ENCODE data around the gene C1S. TPM values are rescaled to one million over a fixed set of nuclear protein-coding genes. Genes with fewer than 3 reads are reported as not detected.
A peak's percentile ranks its signal among the peaks of the same experiment; 100 is the strongest.

The C1S gene
- total and polyA plus RNA-seq, 2 of the 4 experiments (the other 2 are of a cell fraction): 49.6 to 85.4 TPM

DNA sequence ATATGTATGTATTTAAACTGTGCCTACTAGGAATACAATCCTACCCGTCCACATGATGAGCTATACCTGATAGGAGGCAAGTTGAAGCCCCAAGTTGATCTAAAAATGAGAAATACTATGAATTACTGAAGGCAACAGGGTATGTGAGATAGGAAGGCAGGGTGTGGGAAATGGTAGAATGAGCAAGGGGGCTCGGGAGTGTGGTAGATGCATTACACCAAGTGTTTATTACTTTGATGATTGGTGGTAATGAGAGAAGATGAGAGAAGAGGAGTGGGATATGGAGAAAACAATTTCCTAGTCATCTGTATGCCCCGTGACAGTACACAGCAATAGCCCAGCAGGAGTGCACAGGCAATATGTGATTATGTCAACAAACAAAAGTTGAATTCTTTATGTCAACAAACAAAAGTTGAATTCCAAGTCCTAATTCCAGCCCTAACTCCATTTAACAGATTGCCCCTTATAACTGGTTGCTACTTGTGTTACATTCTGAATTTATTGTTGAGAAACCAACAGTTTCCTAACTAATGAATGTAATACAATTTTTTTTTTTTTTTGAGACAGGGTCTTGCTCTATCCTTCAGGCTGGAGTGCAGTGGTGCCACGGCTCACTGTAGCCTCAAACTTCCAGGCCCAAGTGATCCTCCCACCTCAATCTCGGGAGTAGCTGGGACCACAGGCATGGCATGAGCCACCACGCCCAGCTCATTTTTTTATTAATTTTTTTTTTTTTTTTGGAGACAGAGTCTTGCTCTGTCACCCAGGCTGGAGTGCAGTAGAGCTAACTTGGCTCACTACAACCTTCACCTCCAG is 44.8 kb upstream of the C1S start (continued):
- no peak for TF ChIP-seq CHD1 (IDR thresholded peaks at IDR 0.05; ENCODE audit: low read depth, low read length)

DNA sequence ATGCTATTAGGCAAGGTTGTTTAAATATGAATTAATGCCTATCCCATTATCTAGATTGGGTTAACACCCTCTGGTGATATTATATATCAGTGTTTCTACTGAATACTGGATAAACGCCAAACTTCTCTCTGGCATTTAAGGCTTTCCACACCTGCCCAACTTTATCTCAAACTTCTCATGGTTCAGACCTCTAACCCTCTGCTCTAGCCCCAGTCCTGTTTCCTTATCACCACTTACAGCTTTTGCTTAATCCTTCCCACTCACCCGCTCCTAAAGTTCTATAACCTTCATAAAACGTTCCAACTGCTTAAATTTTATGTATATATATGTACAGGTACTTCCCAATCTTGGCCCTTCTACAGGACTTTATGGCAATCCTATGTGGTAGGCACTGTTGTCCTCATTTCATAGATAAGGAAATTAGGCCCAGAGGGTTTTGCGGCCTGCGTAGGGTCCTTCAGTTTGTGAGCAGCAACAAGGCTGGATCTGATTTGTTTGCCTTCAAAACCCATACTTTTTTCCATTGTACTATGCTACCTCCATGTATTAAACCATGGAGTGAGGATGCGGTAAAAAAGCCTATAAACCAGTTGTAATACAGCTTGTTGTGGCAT is 43.5 kb upstream of the C1S start:
- H3K27ac ChIP-seq (ENCODE audit: insufficient read depth, low read length): no peak overlapping the region

More for the DNA sequence above, 43.5 kb upstream of the C1S start:
- H3K18ac ChIP-seq (ENCODE audit: low read depth, low read length): no peak overlapping the region
- no peak overlapping the region for H4K5ac ChIP-seq (ENCODE audit: low read depth, low read length)
- H4K20me1 ChIP-seq (ENCODE audit: insufficient read depth, low read length): no peaks in the 10 kb centered on the region
- H3K9me1 ChIP-seq (ENCODE audit: insufficient read depth, low read length): no peaks in the 10 kb centered on the region; the same call in 1 of the 2 replicates
- no peaks in the 10 kb centered on the region for H3K27me3 ChIP-seq (ENCODE audit: control insufficient read depth, insufficient read depth, low read length)
- H2BK20ac ChIP-seq (ENCODE audit: low read depth, low read length): no peak overlapping the region
- no TSS peak for BruUV-seq (replicated peaks)
- no peak overlapping the region for H2BK5ac ChIP-seq (ENCODE audit: low read depth, low read length, poor library complexity, severe bottlenecking)
- intact Hi-C loops (cut with micrococcal nuclease): no loop called here
- DNase-seq (no peak), ATAC-seq (ENCODE audit: low read depth) (no peak)
- ChIA-PET POLR2A (ENCODE audit: unreplicated experiment) (no interaction called here), CTCF (no interaction called here)
- no CpG with 5 or more reads among the region's 6 CpGs for WGBS, 2 experiments (ENCODE audit: extremely low coverage in 2 of 2, insufficient read length in 1 of 2)
- no peak overlapping the region for H3K4me3 ChIP-seq (ENCODE audit: insufficient read depth, low read depth, low read length)
- no peaks in the 10 kb centered on the region; the same call in 1 of the 2 replicates for H3K36me3 ChIP-seq (ENCODE audit: control insufficient read depth, insufficient read depth, low read length)
- peaks cover 5% of the 10 kb centered on the region; the same call in 1 of the 2 replicates for H3K4me1 ChIP-seq (ENCODE audit: control insufficient read depth, insufficient read depth, low read length)
- peak overlapping the region; percentile 93 for H3K4me2 ChIP-seq (ENCODE audit: low read depth, low read length)
- in situ Hi-C loops (cut with MboI; ENCODE audit: low sequenced_read_pairs): no loop called here
- H2BK15ac ChIP-seq (ENCODE audit: low read depth, low read length): no peak overlapping the region
- no peak overlapping the region for H2AK9ac ChIP-seq (replicated peaks; ENCODE audit: low read depth, low read length, poor library complexity)
- H3K4ac ChIP-seq (ENCODE audit: low read depth, low read length): no peak overlapping the region
- H4K91ac ChIP-seq (ENCODE audit: insufficient read depth, low read depth, low read length): no peak overlapping the region
- H3K14ac ChIP-seq (replicated peaks; ENCODE audit: low read depth, low read length): no peak overlapping the region
- dilution Hi-C loops (cut with HindIII; ENCODE audit: low sequenced_read_pairs, unreplicated experiment): no loop called here
- no peak overlapping the region for H4K8ac ChIP-seq (ENCODE audit: low read depth in 2 of 2, low read length in 2 of 2)
- H3K23ac ChIP-seq (ENCODE audit: low read depth, low read length): no peak overlapping the region
- TF ChIP-seq, protein P1, sequence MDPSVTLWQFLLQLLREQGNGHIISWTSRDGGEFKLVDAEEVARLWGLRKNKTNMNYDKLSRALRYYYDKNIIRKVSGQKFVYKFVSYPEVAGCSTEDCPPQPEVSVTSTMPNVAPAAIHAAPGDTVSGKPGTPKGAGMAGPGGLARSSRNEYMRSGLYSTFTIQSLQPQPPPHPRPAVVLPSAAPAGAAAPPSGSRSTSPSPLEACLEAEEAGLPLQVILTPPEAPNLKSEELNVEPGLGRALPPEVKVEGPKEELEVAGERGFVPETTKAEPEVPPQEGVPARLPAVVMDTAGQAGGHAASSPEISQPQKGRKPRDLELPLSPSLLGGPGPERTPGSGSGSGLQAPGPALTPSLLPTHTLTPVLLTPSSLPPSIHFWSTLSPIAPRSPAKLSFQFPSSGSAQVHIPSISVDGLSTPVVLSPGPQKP (IDR thresholded peaks at IDR 0.05; ENCODE audit: borderline replicate concordance, low read depth, low read length): no peak
- TF ChIP-seq BHLHE40 (IDR thresholded peaks at IDR 0.05; ENCODE audit: low read depth, low read length) (no peak), MAFK (IDR thresholded peaks at IDR 0.05; ENCODE audit: low read depth, low read length) (no peak), RAD21 (IDR thresholded peaks at IDR 0.05; ENCODE audit: low read length) (no peak), NFE2L2 (IDR thresholded peaks at IDR 0.05; ENCODE audit: low read depth, low read length) (no peak), CEBPB (IDR thresholded peaks at IDR 0.05; ENCODE audit: low read depth, low read length) (no peak), RCOR1 (IDR thresholded peaks at IDR 0.05; ENCODE audit: insufficient replicate concordance, low read length) (no peak)
- TF ChIP-seq, protein P2, sequence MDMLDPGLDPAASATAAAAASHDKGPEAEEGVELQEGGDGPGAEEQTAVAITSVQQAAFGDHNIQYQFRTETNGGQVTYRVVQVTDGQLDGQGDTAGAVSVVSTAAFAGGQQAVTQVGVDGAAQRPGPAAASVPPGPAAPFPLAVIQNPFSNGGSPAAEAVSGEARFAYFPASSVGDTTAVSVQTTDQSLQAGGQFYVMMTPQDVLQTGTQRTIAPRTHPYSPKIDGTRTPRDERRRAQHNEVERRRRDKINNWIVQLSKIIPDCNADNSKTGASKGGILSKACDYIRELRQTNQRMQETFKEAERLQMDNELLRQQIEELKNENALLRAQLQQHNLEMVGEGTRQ (IDR thresholded peaks at IDR 0.05; ENCODE audit: low read depth, low read length): no peak
- TF ChIP-seq, protein P3, sequence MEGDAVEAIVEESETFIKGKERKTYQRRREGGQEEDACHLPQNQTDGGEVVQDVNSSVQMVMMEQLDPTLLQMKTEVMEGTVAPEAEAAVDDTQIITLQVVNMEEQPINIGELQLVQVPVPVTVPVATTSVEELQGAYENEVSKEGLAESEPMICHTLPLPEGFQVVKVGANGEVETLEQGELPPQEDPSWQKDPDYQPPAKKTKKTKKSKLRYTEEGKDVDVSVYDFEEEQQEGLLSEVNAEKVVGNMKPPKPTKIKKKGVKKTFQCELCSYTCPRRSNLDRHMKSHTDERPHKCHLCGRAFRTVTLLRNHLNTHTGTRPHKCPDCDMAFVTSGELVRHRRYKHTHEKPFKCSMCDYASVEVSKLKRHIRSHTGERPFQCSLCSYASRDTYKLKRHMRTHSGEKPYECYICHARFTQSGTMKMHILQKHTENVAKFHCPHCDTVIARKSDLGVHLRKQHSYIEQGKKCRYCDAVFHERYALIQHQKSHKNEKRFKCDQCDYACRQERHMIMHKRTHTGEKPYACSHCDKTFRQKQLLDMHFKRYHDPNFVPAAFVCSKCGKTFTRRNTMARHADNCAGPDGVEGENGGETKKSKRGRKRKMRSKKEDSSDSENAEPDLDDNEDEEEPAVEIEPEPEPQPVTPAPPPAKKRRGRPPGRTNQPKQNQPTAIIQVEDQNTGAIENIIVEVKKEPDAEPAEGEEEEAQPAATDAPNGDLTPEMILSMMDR (conservative IDR thresholded peaks at IDR 0.05; ENCODE audit: low read depth, low read length): no peak
- no peak overlapping the region for H3K9ac ChIP-seq (ENCODE audit: low read depth, low read length)
- peaks cover 0 to 22% of the 10 kb centered on the region in 2 experiments for H3K79me1 ChIP-seq (ENCODE audit: low read depth in 1 of 2, low read length in 2 of 2)
- H3K56ac ChIP-seq (ENCODE audit: extremely low read depth, insufficient read depth, low read length): no peak overlapping the region
- H2AK5ac ChIP-seq (ENCODE audit: low read depth, low read length): no peak overlapping the region
- H2BK120ac ChIP-seq (ENCODE audit: low read depth, low read length): no peak overlapping the region
- no peak overlapping the region for H2AFZ ChIP-seq (replicated peaks; ENCODE audit: low read length, poor library complexity)
- no peaks in the 10 kb centered on the region for H3K9me3 ChIP-seq (ENCODE audit: control insufficient read depth, insufficient read depth, low read length)

Measured in IMR-90 (cell line).